Nucleus accumbens (tissue), 56 donors: ENCODE measurements around the gene ZNF785.
"Not testable (repeated sequence)": the region's sequence is repeated elsewhere in the genome, so short reads cannot be mapped to it uniquely, and the experiment has no call there.

ENCODE experiments used
- DNase-seq, 56 donors: peaks; one replicate each; lab custom pipeline; 2025; lab: John Stamatoyannopoulos, UW

Gene ZNF785

GRCh38 chr16:30603945-30604315 lies 18.4 kb upstream of the ZNF785 start:
- DNase-seq, result no peak

- DNase-seq, result peak in 1 of 56 donors; percentile 19
Measured at GRCh38 chr16:30602616-30603277, 17.2 kb upstream of the ZNF785 start.

GRCh38 chr16:30601966-30602365 lies 16.5 kb upstream of the ZNF785 start:
- DNase-seq, result no peak

- no peak for DNase-seq
Measured at GRCh38 chr16:30600929-30601328, 15.4 kb upstream of the ZNF785 start.

- no peak for DNase-seq
Measured at GRCh38 chr16:30600215-30600614, 14.7 kb upstream of the ZNF785 start.

GRCh38 chr16:30592871-30593270 lies 7.4 kb upstream of the ZNF785 start:
- no peak for DNase-seq

- DNase-seq, result not testable (repeated sequence)
Measured at GRCh38 chr16:30590869-30591268, 5.4 kb upstream of the ZNF785 start.

- not testable (repeated sequence) for DNase-seq
Measured at GRCh38 chr16:30589582-30589981, 4.1 kb upstream of the ZNF785 start.

GRCh38 chr16:30588651-30589050 lies 3.2 kb upstream of the ZNF785 start:
- DNase-seq, result no peak

GRCh38 chr16:30585022-30585399 lies 486 bp downstream of the ZNF785 start:
- peak in 9 of 56 donors; percentile 17 to 63 (median 54) for DNase-seq

- DNase-seq, result no peak
Measured at GRCh38 chr16:30582611-30583340, 2.7 kb downstream of the ZNF785 start.

GRCh38 chr16:30581457-30581856 lies 4.0 kb downstream of the ZNF785 start:
- no peak for DNase-seq

- no peak for DNase-seq
Measured at GRCh38 chr16:30574678-30575077, 10.8 kb downstream of the ZNF785 start.

GRCh38 chr16:30571445-30572322 lies 13.8 kb downstream of the ZNF785 start, which contains the start of gene ZNF688:
Gene ZNF688, minus strand, starts transcription at chr16:30571714. Its CDS starts 85 bp downstream, at chr16:30571629.
- DNase-seq, result peak; percentile 77 to 98 (median 92)

- peak in 28 of 56 donors; percentile 15 to 73 (median 46) for DNase-seq
Measured at GRCh38 chr16:30570636-30571444, 14.7 kb downstream of the ZNF785 start.

- no peak for DNase-seq
Measured at GRCh38 chr16:30569746-30570635, 15.5 kb downstream of the ZNF785 start.

GRCh38 chr16:30569281-30569680 lies 16.2 kb downstream of the ZNF785 start:
- no peak for DNase-seq

- DNase-seq, result no peak
Measured at GRCh38 chr16:30567991-30568638, 17.4 kb downstream of the ZNF785 start.
